Hindlimb muscle (tissue), 1 donor: ENCODE results near the gene HNF1B. TPM values are rescaled to one million over a fixed set of nuclear protein-coding genes. Genes with fewer than 3 reads are reported as not detected.
"Not testable (repeated sequence)": the region's sequence is repeated elsewhere in the genome, so short reads cannot be mapped to it uniquely, and the experiment has no call there.

Experiments
- DNase-seq: peaks from one replicate; pipeline ENCODE4 v3.0.0-alpha.2; 2013
- polyA plus RNA-seq: library from polyadenylated mRNA; unstranded; fragments of 120-200 nt; gene quantifications from one replicate; pipeline ENCODE4 v1.2.1, GENCODE V29; 2013; ENCODE audit not compliant: insufficient read length

HNF1B gene
- polyA plus RNA-seq, 1 donor: not detected

DNA sequence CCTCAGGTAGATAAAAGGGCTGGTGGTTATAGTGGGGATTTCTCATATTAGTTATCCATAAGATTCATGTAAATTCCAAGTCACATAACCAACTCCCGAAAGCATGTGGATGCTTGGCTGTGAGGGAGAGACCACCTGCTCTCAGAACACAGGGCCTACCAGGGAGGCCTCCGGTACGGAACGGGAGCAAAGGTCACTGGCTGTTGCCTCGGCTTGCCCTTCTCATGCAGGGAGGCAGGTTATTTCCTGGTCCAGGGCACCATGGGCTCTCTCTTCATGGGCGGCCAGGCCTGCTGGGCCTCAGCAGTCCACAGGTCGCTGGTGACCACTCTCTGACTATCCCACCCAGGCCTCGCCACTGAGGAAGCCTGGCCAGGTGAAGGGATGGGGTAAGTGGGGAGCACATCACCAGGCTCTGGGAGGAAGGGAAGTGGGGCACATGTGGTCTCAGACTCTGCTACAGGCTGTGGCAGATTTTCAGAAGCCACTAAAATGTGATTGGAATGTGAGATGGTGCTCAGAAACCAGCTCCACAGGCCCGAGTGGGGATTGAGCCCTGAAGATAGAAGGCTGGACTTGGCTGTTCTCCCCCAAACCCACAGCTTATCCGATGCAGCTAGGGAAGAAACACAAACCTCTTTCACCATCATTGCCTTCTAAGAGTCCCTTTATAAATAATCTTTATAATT is 45.4 kb downstream of the HNF1B start:
- no peak for DNase-seq

DNA sequence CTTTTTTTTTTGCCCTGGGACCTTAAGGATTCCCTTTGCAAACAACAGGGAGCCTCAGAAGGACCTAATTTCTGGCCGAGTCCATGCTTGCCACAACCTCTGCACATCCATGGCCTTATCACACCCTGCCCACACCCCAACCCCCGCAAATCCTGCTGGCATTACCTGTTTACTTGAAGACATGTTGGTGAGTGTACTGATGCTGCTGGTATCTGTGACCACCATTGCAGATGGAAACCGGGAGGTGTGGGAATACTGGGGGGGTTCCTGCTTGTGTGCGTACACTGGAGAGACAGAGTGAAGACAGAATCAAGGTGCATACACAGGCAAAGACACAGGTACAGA is 46.0 kb downstream of the HNF1B start:
- no peak for DNase-seq

DNA sequence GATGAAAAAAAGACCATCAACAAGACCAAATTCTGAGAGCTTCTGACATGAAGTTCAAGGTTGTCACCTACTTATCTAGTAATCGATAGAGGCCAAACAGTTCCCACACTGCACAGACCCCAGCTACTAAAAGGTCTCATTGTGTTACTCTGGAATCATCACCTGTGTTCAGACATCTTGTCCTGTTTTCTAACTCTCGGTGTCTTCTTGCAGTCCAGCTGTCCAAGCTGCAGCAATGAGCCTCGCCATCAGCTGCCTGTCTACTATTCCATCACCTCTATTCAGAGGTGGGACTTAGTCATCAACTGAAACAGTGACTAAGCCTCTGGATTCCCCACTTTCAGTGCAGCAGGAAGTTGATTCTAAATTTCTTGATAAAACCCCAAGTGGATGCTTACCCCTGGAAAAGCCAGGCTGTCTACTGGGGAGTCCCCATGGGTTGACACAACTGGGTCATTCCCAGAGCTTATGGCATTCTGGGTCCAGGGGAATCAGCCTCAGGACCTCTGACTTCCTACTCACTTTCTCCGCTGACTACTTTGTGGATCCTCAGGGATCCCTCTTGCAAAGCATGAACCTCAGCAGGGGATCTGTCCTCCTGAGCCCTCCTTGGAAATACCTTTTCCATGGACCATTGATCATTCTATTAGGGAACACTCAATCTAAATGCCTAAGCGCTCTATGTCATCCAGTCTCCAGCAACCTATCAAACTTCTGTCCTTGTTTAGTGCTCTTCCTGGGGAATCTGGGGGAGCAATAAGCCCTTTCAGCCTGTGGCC is 46.5 kb downstream of the HNF1B start:
- DNase-seq: no peak

DNA sequence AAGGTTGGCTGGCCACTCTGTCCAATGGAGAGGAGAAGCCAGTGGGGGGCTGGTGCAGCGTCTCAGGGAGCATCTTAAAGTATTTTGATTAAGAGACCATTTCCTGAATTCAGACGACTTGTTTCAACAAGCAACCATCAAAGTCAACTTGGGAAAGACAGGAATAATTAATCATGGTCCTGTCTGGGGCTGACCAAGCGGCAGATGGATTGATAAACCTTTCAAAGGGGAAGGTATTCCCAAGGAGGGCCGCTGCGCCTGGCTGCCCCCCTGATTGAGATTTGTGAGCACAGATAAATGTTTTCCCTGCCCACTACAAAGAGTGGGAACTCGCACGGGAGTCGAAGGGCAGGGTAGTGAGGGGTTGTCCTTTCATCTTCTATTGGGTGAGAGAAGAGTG is 47.5 kb downstream of the HNF1B start:
- DNase-seq: no peak

DNA sequence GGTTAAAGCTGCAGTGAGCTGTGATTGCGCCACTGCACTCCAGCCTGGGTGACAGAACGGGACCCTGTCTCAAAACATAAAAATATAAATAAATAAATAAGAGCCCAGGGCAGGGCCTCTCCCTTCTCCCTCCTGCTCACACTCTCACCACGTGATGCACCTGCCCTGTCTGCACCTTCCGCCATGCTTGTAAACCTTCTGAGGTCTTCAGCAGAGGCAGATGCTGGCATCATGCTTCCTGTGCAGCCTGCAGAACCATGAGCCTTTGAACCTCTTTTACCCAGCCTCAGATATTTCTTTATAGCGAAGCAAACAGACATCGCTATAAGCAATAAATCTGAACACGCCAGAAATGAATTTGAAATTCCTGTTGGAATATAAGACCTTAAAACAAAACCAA is 48.5 kb downstream of the HNF1B start:
- DNase-seq: no peak

DNA sequence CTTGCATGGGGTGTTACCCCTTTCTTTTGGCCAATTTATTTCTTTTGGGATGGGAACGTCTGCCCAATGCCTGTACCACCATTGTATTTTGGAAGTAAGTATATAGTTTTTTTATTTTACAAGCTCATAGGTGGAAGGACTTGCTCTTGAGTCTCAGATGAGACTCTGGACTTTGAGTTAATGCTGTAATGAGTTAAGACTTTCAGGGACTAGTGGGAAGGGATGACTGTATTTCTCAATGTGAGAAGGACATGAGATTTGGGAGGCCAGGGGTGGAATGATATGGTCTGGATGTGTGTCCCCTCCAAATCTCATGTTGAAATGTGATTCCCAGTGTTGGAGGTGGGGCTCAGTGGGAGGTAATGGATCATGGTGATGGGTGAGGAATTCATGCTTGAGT is 49.1 kb downstream of the HNF1B start:
- DNase-seq: no peak

DNA sequence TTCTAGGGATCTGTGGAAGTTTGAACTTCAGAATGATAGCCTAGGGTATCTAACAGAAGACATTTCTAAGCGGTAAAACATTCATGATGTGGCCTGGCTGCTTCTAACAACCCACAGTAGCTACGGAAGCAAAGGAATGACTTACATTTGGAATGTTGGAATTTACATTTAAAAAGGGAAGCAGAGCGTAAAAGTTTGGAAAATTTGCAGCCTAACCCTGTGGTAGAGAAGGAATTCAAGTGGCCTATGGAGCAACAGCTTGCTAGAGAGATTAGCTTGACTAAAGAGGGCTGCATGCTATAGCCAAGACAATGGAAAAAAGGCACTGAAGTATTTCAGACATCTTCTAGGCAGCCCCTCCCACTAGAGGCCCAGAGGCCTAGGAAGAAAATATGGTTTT is 50.1 kb downstream of the HNF1B start:
- DNase-seq: no peak

DNA sequence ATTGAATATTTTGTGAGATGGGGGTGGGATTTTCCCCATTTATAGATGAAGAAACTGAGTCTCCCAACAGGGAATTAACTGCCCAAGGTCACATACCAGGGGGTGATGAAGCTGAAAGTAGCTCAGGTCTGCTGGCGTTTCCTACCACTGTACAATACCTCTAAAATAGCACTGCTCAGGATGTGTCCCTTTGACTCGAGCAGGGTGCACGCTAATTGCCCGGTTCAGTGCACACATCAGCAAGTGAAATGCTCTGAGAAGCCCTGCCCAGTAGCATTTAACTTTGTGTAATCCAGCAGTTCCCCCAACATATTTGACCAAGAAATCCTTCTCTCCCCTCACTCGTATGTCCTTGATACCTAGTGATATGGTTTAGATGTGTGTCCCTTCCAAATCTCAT is 51.5 kb downstream of the HNF1B start:
- DNase-seq: peak; percentile 7

DNA sequence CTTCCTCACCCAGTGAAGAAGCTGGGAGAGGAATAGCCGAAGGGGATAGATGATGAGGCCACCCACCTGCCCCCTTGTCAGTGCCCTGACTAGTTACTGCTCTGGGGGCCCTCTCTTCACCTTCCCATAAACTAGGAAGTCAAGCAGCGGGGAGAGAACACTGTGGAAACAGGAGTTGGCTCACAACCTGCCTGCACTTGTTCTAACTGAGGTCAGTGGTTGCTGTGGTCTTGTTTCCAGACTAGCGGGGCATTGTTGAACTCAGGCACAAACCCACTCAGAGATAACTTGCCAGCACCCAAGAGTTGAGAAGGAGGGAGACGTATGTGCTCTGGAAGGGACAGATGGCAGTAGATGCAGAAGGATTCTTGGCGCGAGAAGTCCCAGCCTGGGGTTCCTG is 53.1 kb downstream of the HNF1B start:
- no peak for DNase-seq

DNA sequence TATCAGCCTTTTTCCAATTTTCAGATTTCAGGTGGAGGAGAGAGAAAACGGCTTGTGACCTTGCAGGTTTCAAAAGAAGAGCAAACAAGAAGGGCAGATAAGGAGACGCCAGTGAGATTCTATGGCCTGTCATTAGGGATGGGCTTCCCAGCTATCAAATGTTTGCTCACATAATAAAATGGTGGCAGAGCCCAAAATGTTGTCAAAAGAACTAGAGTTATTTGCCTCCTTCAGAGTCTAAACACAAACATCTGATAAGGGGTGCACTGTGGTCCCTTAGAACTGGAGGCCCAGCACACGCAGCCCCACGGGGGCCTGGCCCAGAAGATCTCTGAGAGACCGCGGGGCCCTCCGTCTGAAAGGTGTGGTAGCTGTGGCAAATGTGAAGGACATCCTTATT is 55.5 kb downstream of the HNF1B start:
- DNase-seq: no peak

DNA sequence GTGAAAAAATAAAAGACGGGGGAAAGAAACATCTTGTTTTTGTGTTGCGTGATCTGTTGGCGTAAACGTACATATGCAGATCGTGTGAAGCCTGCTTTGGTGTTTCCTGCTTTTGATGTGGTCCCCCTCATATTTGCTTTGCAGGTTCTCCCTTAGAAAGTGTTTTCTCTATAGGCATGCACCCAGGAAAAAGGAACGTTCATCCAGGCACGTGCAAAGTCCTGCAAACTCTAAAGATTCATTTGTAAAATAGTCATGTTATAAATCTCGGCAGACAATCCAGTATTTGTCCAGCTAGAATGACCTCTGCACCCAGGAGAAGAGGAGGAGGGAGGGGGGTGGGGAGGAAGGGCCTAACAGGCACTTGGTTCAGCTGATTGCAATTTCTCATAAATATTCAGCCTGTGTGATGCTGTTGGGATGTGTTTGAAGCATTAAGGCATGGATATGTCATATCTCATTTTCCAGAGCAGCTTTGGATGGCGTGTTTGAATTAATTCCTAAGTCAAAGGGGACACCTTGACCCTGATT is 61.3 kb downstream of the HNF1B start:
- no peak for DNase-seq

DNA sequence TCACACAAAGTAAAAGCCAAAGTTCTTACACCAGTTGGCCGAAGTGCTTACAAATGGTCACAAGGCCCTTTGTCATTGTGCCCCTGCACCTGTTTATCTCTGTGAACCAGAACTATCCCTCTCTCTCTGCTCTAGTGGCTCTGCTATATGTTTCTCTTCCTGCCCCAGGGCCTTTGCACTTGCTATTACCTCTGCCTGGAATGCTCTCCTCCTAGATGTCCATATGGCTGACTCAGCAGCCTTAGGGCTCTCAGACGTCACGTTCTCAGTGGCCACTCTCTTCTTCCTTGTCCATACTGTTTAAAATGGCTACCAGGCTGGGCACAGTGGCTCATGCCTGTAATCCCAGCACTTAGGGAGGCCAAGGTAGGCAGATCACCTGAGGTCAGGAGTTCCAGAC is 62.9 kb downstream of the HNF1B start:
- no peak for DNase-seq

DNA sequence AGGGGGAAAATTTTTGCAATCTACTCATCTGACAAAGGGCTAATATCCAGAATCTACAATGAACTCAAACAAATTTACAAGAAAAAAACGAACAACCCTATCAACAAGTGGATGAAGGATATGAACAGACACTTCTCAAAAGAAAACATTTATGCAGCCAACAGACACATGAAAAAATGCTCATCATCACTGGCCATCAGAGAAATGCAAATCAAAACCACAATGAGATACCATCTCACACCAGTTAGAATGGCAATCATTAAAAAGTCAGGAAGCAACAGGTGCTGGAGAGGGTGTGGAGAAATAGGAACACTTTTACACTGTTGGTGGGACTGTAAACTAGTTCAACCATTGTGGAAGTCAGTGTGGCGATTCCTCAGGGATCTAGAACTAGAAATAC is 64.9 kb downstream of the HNF1B start:
- DNase-seq: not testable (repeated sequence)

DNA sequence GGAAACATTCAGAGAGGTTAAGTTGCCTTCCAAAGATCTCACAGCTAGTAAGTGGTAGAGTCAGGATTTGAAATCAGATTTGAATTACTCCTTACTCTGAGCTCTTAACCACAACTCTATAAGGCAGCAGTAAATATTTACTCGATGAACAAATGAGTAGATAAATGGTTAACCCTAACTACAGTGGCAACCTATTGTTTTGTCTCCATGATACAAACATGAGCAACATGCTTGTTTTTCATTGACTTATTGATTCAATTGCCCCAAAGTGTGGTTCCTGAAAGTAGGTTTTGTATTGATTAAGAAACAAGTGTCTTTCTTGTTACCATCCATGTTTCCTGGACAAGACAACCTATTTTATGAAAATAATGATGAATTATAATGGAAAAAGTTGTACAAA is 66.8 kb downstream of the HNF1B start:
- no peak for DNase-seq

DNA sequence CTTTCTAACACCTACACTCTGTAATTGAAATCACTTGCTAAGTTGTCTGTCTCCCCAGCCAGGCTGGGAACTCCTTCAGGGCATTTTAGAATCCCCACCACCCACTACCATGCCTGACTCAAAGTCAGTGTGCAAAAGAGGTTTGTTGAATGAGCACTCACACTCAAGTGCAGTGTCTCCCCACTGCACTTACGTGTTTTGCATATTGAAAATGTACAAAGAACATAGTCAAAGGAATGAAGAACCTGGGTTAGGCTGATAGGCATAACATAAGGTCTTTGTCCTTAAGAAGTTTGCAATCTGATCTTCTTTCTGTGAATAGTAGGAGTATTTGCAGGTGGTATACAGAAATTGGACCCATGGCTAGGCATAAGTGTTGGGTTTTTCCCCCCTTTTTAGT is 67.8 kb downstream of the HNF1B start:
- no peak for DNase-seq

DNA sequence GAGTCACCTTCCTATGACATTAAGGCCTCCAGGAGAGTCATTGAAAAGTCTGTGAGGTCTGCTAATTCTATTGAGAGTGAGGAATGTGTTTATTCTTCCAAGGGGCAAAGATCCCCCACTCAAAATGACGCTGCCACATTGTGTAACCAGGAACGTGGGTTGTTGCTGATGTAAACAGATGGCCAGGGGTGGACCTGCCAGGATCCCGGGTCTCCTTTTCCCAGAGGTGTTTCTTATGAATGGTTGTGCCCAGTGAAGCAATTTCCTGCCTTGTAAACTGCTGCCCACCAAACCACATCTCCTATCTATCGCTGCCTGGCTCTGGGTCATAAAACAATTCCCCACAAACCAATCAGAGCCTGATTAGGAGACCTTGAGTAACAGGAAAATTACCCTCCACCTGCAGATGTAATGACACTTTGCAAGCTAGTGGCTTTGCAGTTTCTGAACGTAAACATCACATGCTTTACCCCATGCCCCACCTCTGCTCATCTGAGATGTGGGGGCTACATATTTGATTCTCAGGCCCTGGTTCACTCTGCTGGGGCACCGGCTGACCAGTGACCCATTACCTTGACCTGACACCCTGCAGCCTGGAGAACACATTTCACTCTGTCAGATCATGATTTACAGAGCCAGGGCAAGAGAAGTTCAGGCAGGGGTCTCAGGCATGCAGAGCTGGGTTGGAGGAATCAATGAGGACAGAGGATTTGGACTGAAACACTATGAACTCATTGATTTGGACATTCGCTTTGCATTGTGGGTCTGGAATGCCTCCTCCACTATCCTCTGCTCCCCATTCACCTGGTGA is 68.5 kb downstream of the HNF1B start:
- DNase-seq: no peak

DNA sequence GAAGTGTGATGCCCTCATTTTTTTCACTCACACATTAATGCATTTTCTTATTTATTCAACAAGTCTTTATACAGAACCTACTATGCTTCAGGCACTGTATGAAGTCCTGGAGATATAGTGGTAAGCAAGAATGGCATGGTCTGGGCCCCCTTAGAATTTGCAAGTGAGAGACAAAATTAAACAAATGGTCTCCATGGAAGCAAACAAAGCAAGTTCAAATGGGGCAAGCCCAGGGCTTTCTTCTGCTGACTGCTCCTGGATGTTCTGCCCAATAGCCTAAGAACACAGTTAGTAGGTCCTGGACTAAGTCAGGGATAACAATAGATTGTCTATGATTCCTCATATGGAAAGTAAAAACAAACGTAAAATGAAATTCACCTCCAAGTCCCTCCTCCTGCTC is 70.3 kb downstream of the HNF1B start:
- no peak for DNase-seq

DNA sequence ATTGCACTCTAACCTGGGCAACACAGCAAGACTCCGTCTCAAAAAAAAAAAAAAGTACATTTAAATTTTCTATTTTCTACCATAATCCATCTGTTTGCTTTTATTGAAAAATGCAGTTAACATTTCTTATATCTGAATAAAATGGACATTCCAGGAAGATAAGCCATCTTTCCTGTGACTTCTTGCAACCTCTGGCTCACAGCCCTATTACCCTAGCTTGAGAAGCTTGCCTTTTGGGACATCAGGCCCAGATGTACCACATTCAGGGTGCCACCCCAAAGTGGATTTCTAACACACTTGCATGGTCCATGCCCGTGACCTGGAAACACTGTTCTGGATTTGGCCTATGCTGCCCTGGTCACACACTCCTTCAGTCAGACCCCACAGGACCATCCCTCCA is 71.5 kb downstream of the HNF1B start:
- no peak for DNase-seq

DNA sequence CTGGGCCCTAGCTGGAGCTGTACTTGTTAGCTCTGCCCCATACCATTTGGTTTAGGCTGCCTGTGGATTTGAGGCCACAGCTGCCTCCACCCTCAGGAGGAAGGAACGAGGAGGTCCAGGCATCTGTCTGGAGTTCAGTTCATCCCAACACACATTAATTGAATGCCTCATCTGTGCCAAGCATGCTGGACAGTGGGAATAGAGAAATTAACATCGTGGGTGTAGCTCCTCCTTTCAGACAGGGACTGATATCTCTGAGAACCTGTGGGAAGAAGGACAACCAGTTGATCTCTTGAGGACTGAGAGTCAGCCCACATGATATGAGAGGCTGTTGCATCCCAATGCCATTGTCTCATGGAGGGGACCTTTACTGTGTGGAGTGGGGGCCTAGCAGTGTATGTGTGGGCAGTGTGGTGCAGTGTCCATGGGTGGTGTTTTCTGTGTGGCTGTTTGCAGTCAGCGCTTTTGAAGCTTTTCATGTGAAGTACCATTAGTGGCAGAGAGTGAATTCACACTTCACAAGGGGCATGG is 72.2 kb downstream of the HNF1B start:
- DNase-seq: no peak

DNA sequence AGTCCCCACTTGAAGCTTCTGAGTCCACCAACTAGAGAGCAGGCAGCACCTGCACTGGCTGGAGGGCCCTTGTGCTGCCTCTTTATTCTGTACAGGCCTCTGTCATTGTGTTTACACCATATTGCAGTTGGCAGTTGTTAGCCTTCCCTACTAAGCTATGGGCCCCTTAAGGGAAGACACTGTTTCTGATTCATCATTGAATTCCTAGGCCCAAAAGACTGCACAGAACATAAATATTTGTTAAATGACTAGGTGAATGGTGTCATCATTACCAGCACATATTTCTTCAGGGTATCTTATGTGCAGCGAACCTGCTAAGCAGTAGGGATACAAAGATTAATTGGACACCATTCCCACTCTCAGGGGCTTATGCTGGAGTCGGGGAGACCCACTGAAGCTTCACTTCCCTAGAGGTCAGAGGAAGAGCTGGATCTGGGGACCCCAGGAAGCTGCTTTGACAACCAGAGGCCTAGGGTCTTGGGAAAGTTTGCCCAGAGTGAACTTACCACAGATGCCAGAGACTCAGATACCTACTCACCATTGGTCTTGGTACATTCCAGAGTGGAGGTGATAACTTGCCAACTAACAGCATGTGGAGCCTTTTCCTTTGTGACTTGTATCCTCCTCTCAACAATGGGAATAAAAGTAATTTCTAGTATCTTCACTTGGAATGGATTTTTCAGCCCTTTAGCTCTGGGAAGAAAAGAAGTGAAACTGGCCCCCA is 72.9 kb downstream of the HNF1B start:
- DNase-seq: no peak

DNA sequence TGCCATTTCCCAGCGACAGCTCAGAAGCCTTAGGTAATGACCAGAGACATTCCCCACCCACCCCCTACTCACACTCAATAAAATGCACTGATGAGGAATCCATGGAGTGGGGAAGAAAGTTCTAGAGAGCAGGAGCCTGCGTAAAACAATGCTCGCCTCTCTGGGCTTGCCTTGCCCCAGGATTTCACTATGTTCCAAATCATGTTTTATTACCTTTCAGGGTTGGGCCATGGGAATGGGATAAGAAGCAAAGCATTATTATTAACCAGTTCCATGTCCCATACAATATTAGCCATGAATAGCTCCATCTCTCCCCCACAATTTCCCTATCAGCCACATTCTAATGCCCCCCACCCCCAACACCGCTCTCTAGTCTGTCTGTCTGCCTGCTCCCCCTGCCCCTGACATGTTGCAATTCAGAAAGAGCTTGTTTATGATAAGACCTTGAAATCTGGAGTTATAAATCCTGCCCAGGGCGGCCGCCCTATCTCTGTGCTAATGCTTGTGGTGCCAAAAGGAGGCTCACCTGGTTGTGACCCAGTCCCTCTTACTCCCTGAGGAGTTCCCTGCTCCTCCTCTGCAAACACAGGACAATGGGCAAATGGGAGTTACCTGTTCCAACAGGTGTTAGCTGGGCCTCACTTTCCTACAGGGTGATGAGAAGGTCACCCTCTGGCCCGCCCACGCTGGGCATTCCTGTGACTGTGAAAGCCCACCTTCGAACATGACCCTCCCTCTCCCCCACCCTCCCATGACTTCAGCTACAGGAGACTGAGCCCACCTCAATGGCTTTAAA is 73.6 kb downstream of the HNF1B start:
- no peak for DNase-seq

DNA sequence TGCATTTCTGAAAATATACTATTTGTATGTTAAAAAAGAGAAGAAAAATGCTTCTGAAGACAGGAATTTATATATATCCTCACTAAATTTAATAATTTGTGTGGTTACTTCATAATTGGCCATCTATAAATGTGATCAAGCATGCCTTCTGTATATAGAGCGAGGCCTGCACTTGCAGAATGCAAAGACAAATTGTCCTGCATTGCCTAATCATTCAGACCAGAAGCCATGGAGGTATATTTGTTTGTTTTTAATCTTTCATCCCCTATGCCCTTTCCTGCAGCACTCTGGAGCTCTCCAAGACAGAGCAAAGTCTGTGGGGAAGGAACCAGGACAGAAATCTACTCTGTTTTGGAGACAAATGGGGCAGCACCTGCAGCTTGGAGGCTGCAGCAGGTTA is 77.8 kb downstream of the HNF1B start:
- DNase-seq: no peak
